Mucosa of rectum (tissue), 2 donors: ENCODE data around the gene ECI1.

ENCODE experiments used
- H3K27ac ChIP-seq, 2 donors: one replicate each; pipeline ENCODE4 v1.7.0; 2013; ENCODE audit warnings: inconsistent platforms in 2 of 2, low read depth in 2 of 2, low read length in 2 of 2
- H3K27me3 ChIP-seq, 2 donors: one replicate each; pipeline ENCODE4 v1.7.0; 2013; ENCODE audit warnings: low read length in 2 of 2; ENCODE audit not compliant: control insufficient read depth in 2 of 2, insufficient read depth in 2 of 2
- H3K36me3 ChIP-seq, 2 donors: one replicate each; pipeline ENCODE4 v1.7.0; 2013; ENCODE audit warnings: low read length in 2 of 2; ENCODE audit not compliant: control insufficient read depth in 2 of 2, insufficient read depth in 2 of 2
- H3K4me1 ChIP-seq, 2 donors: one replicate each; pipeline ENCODE4 v1.7.0; 2013; ENCODE audit warnings: low read length in 2 of 2, mild to moderate bottlenecking in 1 of 2; ENCODE audit not compliant: control insufficient read depth in 2 of 2, insufficient read depth in 2 of 2
- H3K4me3 ChIP-seq, 2 donors: one replicate each; pipeline ENCODE4 v1.7.0; 2013; ENCODE audit warnings: low read length in 2 of 2
- H3K9ac ChIP-seq, 2 donors: one replicate each; pipeline ENCODE4 v1.7.0; 2013; ENCODE audit warnings: low read length in 2 of 2, low read depth in 1 of 2, mild to moderate bottlenecking in 1 of 2
- H3K9me3 ChIP-seq, 2 donors: one replicate each; pipeline ENCODE4 v1.7.0; 2013; ENCODE audit warnings: low read length in 2 of 2; ENCODE audit not compliant: control insufficient read depth in 2 of 2
- donor health status: healthy.
- donor health status: Normal muscosa, but diverticular disease.

ECI1 gene

DNA sequence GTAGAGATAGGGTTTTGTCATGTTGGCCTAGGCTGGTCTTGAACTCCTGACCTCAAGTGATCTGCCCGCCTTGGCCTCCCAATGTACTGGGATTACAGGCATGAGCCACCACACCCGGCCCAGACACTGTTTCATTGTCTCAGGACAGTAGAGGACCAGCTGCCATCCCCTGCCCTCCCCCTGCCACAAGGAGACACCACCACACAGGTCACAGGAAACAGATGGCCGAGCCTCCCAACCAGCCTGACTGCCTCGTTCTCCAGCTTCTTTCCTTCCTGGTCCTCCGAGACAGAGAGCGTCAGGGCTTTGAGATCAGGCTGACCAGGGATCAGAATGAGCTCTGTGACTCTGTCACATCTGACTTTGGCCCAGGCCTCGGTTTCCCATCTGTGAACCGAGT lies 37.3 kb upstream of the ECI1 start:
- no peaks in the 10 kb centered on the region for H3K9me3 ChIP-seq
- no peak overlapping the region for H3K9ac ChIP-seq
- H3K27ac ChIP-seq = no peak overlapping the region
- H3K4me1 ChIP-seq = no peaks in the 10 kb centered on the region
- no peaks in the 10 kb centered on the region for H3K36me3 ChIP-seq
- H3K27me3 ChIP-seq = no peaks in the 10 kb centered on the region
- no peak overlapping the region for H3K4me3 ChIP-seq

DNA sequence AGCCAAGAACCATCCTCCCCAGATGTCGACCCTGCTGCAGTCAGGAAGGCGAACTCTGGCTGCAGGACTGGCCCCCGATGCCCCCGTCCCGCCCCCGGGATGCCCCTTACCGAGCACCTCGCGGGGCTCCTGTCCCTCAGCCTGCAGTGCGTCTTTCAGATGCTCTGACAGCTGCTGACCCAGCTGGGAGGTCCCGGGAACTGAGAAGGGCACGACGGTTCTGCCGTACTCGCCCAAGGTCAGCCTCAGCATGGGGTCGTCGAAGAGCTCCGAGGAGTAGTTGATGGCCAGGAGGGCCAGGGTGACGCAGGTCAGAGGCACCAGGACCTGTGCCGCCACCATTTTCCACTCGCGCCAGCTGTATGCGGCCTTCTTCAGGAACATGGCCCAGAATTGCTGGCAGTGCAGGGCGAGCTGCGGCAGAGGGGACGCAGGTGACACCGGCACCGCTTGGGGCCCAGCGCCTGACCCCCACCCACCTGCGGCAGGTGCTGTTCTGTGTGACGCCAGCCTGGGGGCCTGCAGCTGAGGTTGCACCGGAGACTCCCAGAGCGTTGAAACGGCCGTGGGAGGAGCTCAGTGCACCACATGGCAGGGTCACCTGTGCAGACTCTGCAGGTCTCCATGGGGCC lies 36.6 kb upstream of the ECI1 start:
- H3K4me3 ChIP-seq = no peak overlapping the region
- no peak overlapping the region for H3K9ac ChIP-seq
- no peaks in the 10 kb centered on the region for H3K4me1 ChIP-seq
- H3K27ac ChIP-seq = no peak overlapping the region
- no peaks in the 10 kb centered on the region for H3K36me3 ChIP-seq
- H3K27me3 ChIP-seq = no peaks in the 10 kb centered on the region
- H3K9me3 ChIP-seq = no peaks in the 10 kb centered on the region

DNA sequence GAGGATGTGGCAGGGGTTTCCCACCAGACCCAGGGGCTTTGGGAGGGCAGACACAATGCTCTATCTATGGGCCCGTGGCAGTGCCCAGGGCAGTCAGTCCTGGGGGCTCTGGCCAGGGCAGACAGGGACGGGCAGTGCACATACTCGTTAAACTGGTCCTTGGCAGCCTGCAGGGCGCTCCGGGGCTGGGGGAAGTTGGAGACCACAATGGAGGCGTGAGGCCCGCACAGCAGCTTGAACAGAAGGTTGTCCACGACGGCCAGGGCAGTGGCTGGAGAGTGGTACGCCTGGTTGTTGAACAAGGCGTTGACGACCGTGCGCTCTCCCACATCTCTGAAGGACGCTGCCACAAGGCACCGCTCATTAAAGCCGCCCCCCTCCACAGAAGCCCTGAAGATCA lies 35.2 kb upstream of the ECI1 start:
- Histone ChIP-seq H3K4me1 (no peaks in the 10 kb centered on the region), H3K36me3 (no peaks in the 10 kb centered on the region), H3K9me3 (no peaks in the 10 kb centered on the region), H3K27me3 (no peaks in the 10 kb centered on the region), H3K27ac (no peak overlapping the region), H3K9ac (no peak overlapping the region), H3K4me3 (no peak overlapping the region)

DNA sequence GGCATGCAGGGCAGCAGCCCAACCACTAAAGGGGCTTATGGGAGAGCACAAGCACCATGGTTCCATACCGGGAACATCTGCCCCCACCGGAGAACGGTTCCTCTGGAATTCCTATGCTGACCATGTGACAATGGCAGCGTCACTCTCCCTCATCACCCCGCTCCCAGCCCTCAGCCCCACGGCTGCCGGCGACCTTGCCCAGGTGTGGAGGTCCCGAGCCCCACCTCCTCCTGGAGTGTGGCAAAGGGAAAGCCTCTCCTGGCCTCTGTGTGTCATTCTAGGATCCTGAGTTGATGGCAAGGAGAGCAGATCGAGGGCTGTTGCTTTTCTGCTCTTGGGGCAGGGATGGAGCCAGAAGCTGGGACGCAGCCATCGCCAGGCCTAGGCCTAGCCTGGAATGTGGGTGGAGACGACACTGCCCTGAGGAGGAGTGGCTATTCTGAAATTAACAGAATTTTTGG lies 34.4 kb upstream of the ECI1 start:
- Histone ChIP-seq H3K27me3 (no peaks in the 10 kb centered on the region), H3K36me3 (no peaks in the 10 kb centered on the region), H3K9ac (no peak overlapping the region), H3K4me1 (no peaks in the 10 kb centered on the region), H3K9me3 (no peaks in the 10 kb centered on the region), H3K27ac (no peak overlapping the region), H3K4me3 (no peak overlapping the region)

DNA sequence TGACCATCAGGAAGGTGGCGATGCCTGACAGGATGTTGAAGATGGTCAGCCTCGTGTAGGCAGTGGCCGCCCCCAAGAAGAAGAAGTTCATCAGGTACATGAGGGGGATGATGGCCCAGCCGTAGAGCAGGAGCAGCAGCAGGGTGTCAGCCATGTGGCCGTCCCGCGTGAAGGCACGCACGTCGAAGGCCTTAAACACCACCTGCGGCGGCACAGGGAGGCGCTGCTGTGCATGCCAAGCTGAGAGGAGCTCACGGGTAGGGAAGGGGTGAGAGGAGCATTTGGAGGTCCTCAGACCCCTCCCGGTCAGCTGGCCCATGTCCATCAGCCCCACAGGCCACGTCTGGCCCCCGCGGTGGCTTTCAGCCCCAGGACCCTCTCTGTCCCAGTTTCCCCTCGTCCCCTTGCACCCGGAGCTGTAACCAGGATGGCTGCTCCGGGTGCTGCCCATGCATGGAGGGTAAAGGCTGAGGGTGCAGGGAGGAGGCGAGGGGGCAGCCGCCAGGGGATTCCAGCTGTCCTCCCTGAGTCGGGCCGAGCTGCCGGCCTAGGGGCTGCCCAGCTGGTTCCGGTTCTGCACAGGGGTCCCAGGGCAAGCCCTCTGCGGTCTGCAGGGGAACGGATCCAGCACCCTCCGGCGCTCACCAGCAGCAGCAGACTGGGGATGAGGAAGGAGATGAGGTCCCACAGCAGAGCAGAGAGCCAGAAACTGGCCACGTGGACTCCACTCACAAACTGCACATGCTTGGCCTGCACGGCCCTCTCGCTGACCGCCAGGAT lies 33.6 kb upstream of the ECI1 start:
- Histone ChIP-seq H3K4me3 (no peak overlapping the region), H3K27me3 (no peaks in the 10 kb centered on the region), H3K36me3 (no peaks in the 10 kb centered on the region), H3K27ac (no peak overlapping the region), H3K9me3 (no peaks in the 10 kb centered on the region), H3K4me1 (no peaks in the 10 kb centered on the region), H3K9ac (no peak overlapping the region)

DNA sequence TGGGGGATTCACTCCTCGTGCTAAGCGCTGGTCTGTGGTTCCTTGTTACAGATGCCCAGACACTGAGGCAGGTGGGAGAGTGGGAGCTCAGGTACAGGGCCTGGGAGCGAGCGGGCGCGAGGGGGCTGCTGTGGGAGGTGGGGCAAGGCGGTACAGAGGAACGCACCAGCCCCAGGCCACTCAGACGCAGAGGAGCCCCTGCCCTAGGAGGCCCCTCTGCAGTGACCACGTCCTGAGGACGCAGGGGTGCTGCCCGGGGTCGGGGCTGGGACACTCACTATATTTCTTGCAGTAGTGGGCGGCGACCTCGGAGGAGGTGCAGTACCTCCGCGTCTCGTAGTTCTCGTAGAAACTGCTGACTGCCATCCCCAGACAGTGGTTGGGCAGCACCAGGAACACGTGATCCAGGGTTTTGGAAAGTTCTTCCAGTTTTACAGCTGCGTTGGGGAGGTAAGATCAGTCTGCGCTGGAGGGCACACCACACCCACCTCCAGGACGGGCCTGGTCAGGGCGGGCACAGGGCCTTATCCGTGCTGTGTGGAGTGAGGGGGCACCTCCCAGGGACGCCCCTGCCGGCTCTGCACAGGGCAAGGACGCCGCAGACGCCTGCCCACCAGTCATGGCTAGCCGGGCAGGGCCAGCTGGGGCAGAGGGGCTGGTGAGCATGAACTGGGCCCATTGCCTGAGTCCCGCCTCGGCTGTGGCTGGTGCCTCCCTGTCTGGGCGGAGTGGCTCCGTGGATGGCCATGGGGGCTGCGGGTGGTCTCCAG lies 32.8 kb upstream of the ECI1 start:
- no peak overlapping the region for H3K4me3 ChIP-seq
- no peaks in the 10 kb centered on the region for H3K4me1 ChIP-seq
- H3K27me3 ChIP-seq = no peaks in the 10 kb centered on the region
- H3K9me3 ChIP-seq = no peaks in the 10 kb centered on the region
- no peak overlapping the region for H3K27ac ChIP-seq
- no peaks in the 10 kb centered on the region for H3K36me3 ChIP-seq
- H3K9ac ChIP-seq = no peak overlapping the region

DNA sequence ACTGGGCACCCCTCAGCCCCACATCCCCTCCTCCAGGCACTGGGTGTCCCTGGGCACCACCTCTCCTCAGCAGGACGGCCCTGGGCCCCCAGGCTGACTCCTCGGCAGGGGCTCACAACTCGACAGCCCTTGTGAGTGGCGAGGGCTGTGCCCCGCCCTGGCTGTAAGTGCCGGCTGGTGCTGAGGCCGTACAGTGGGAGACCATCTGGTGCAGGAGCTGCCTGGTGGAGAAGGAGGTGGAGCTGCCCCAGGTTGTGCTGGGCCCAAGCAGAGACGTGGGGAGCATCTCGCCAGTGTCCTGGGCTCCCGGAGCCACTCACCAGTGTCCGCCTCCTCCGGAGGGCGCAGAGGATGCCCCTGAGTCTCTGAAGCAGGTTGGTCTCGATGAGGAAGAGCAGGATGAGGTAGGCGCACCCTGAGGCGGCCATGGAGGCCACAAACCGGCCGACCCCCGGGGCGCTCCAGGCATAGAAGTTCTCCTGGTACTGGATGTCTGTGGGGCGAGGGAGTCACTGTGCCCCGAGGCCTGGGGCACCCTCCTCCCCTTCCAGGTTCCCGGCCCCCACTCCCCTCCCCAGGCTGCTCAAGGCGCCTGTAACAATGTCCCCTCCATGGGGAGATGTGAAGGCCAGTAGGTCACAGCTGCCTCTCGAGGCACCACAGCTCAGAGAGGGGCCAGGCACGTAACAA lies 31.6 kb upstream of the ECI1 start:
- no peak overlapping the region for H3K27ac ChIP-seq
- H3K36me3 ChIP-seq = no peaks in the 10 kb centered on the region
- no peak overlapping the region for H3K9ac ChIP-seq
- H3K4me3 ChIP-seq = no peak overlapping the region
- H3K9me3 ChIP-seq = no peaks in the 10 kb centered on the region
- H3K4me1 ChIP-seq = no peaks in the 10 kb centered on the region
- no peaks in the 10 kb centered on the region for H3K27me3 ChIP-seq

DNA sequence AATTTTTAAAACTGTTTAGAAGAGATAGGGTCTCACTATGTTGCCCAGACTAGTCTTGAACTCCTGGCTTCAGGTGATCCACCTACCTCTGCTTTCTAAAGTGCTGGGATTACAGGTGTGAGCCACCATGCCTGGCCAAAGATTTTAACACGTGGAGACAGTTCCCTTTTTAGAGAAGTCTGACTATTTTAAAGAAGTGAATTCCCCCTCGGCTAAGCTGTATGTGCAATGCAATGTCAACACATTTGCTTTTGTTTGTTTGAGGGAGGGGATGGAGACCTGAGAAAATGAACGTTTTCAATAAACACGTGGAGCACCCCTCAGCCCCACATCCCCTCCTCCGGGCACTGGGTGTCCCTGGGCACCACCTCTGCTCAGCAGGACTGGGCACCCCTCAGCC lies 30.9 kb upstream of the ECI1 start:
- Histone ChIP-seq H3K36me3 (no peaks in the 10 kb centered on the region), H3K27ac (no peak overlapping the region), H3K9me3 (no peaks in the 10 kb centered on the region), H3K9ac (no peak overlapping the region), H3K27me3 (no peaks in the 10 kb centered on the region), H3K4me1 (no peaks in the 10 kb centered on the region), H3K4me3 (no peak overlapping the region)

DNA sequence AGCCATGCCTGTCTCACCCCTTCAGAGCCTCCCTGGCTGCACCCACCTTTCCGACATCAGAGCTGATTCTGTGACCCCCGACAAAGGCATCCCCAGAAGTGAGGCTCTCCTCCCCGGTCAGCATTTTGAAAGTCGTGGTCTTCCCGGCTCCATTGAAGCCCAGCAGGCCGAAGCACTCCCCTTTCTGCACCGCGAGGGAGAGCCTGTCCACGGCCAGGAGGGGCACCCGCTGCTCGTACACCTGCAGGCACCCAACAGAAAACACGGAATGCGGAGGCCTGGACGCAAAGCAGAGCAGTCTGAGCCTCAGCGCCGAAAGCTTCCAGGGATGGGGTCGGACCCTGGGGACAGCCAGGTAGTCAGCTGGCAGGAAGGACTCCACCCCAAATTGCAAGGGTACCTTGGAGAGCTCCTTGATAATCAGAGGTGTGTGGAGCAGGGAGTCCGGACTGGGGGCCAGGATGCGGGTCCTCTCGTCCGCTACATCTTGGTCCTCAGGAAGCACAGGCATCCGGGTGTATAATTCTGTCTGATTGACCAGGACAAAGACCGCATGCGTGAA lies 29.7 kb upstream of the ECI1 start:
- Histone ChIP-seq H3K9ac (no peak overlapping the region), H3K27ac (no peak overlapping the region), H3K4me1 (no peaks in the 10 kb centered on the region), H3K36me3 (no peaks in the 10 kb centered on the region), H3K27me3 (no peaks in the 10 kb centered on the region), H3K9me3 (no peaks in the 10 kb centered on the region), H3K4me3 (no peak overlapping the region)
